ENCODE results near the gene GABBR2.

The GABBR2 gene

GRCh38 chr9:98571643-98572042, 137.1 kb downstream of the GABBR2 start:
- no peaks in the 10 kb centered on the region for H3K36me3 ChIP-seq (ENCODE audit: control insufficient read depth, insufficient read depth, low read length)
- H2AFZ ChIP-seq = no peak overlapping the region
- no peak overlapping the region for H3K4me2 ChIP-seq (ENCODE audit: low read length)
- TF ChIP-seq CTCF (IDR thresholded peaks at IDR 0.05) = no peak
- no peak overlapping the region for H3K9ac ChIP-seq
- no peak overlapping the region for H3K4me3 ChIP-seq (ENCODE audit: low read depth, low read length)
- H3K4me1 ChIP-seq = no peaks in the 10 kb centered on the region
- no peaks in the 10 kb centered on the region for H3K27me3 ChIP-seq (ENCODE audit: control insufficient read depth, insufficient read depth, low read length)
- no peaks in the 10 kb centered on the region for H3K79me2 ChIP-seq
- H3K27ac ChIP-seq = no peak overlapping the region
- no peaks in the 10 kb centered on the region for H3K9me3 ChIP-seq (ENCODE audit: control insufficient read depth, low read length)

- no peak overlapping the region for H3K9ac ChIP-seq
- TF ChIP-seq CTCF (IDR thresholded peaks at IDR 0.05) = no peak
- H3K79me2 ChIP-seq = no peaks in the 10 kb centered on the region
- H3K27ac ChIP-seq = no peak overlapping the region
- H3K4me1 ChIP-seq = no peaks in the 10 kb centered on the region
- no peak overlapping the region for H3K4me2 ChIP-seq (ENCODE audit: low read length)
- no peak overlapping the region for H2AFZ ChIP-seq
- no peaks in the 10 kb centered on the region for H3K36me3 ChIP-seq (ENCODE audit: control insufficient read depth, insufficient read depth, low read length)
- H3K27me3 ChIP-seq (ENCODE audit: control insufficient read depth, insufficient read depth, low read length) = no peaks in the 10 kb centered on the region
- H3K4me3 ChIP-seq (ENCODE audit: low read depth, low read length) = no peak overlapping the region
- H3K9me3 ChIP-seq (ENCODE audit: control insufficient read depth, low read length) = no peaks in the 10 kb centered on the region
These were observed 137.9 kb downstream of the GABBR2 start for GRCh38 chr9:98570663-98571440.

- Histone ChIP-seq H3K27me3 (ENCODE audit: control insufficient read depth, insufficient read depth, low read length) (no peaks in the 10 kb centered on the region), H3K4me1 (no peaks in the 10 kb centered on the region), H3K36me3 (ENCODE audit: control insufficient read depth, insufficient read depth, low read length) (no peaks in the 10 kb centered on the region), H3K9ac (no peak overlapping the region), H3K4me2 (ENCODE audit: low read length) (no peak overlapping the region), H2AFZ (no peak overlapping the region), H3K9me3 (ENCODE audit: control insufficient read depth, low read length) (no peaks in the 10 kb centered on the region), H3K79me2 (no peaks in the 10 kb centered on the region), H3K4me3 (ENCODE audit: low read depth, low read length) (no peak overlapping the region), H3K27ac (no peak overlapping the region)
- no peak for TF ChIP-seq CTCF (IDR thresholded peaks at IDR 0.05)
These were observed 138.7 kb downstream of the GABBR2 start for GRCh38 chr9:98570055-98570454.

- no peak for TF ChIP-seq CTCF (IDR thresholded peaks at IDR 0.05)
- H3K27me3 ChIP-seq (ENCODE audit: control insufficient read depth, insufficient read depth, low read length) = no peaks in the 10 kb centered on the region
- H3K9me3 ChIP-seq (ENCODE audit: control insufficient read depth, low read length) = no peaks in the 10 kb centered on the region
- H3K9ac ChIP-seq = no peak overlapping the region
- no peak overlapping the region for H2AFZ ChIP-seq
- H3K27ac ChIP-seq = no peak overlapping the region
- H3K36me3 ChIP-seq (ENCODE audit: control insufficient read depth, insufficient read depth, low read length) = no peaks in the 10 kb centered on the region
- no peak overlapping the region for H3K4me3 ChIP-seq (ENCODE audit: low read depth, low read length)
- no peaks in the 10 kb centered on the region for H3K79me2 ChIP-seq
- H3K4me2 ChIP-seq (ENCODE audit: low read length) = no peak overlapping the region
- H3K4me1 ChIP-seq = no peaks in the 10 kb centered on the region
These were observed 139.2 kb downstream of the GABBR2 start for GRCh38 chr9:98569491-98569890.

GRCh38 chr9:98568909-98569469, 139.7 kb downstream of the GABBR2 start:
- Histone ChIP-seq H3K27me3 (ENCODE audit: control insufficient read depth, insufficient read depth, low read length) (no peaks in the 10 kb centered on the region), H3K36me3 (ENCODE audit: control insufficient read depth, insufficient read depth, low read length) (no peaks in the 10 kb centered on the region), H3K9ac (no peak overlapping the region), H2AFZ (no peak overlapping the region), H3K79me2 (no peaks in the 10 kb centered on the region), H3K4me1 (no peaks in the 10 kb centered on the region), H3K4me3 (ENCODE audit: low read depth, low read length) (no peak overlapping the region), H3K4me2 (ENCODE audit: low read length) (no peak overlapping the region), H3K9me3 (ENCODE audit: control insufficient read depth, low read length) (no peaks in the 10 kb centered on the region), H3K27ac (no peak overlapping the region)
- no peak for TF ChIP-seq CTCF (IDR thresholded peaks at IDR 0.05)
